A549 treated with RU486 at 1 μM for 4 hours (cell line): ENCODE measurements around the gene KIF15. TPM values are rescaled to one million over a fixed set of nuclear protein-coding genes. Genes with fewer than 3 reads are reported as not detected.

Source experiments
- total RNA-seq: library from RNA; stranded (reverse); fragments of 200-300 nt; extraction: Qiagen RNA extraction; gene quantifications from 5 replicates; pipeline ENCODE4 v1.2.3, GENCODE V29; 2022; ENCODE audit warnings: low read depth

Gene KIF15
- 8.0 to 12.3 TPM (median 9.3 TPM) in 5 replicates for total RNA-seq

DNA sequence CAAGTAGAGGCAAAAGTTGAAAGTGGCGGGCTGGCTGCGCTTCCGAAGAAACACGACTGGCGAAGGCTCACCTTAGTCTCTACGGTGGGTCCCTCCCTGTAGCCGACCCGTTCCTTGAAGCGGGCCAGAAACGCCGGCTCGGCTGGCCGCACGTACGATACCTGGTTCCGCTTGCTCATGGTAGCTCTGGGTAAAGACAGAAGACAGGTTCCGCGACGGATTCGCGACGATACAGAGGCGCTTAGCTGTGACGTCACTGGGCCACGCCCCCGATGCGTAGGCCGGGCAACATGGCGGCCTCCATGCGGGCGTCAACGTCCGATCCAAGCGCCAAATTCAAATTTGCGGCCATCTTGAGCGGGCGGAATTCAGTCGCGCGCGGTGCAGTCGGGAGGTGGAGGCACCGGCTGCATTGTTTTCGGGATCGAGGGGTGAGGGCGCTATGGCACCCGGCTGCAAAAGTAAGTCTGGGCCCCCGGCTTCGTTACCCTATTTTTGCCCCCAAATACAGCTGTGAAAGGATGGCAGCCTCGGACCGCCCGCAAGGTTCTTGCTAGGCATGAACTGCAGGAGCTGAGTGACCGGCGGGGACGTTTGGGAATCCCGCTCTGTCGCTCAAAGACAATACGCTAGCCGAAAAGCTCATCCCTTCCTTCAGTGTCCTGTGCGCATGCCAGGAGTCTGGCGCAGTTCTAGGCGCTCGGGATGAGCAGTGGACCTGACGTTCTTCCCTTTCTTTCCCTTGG, at the start of gene KIF15, which contains the start of gene KIAA1143:
Gene KIF15, plus strand, starts transcription at position 371 of the 746 bp plus-strand sequence. Its CDS starts 72 bp downstream, at position 443.
Gene KIAA1143, minus strand, starts transcription at position 196 of the 746 bp plus-strand sequence. Its CDS starts 17 bp downstream, at position 179.

GRCh38 chr3:44712455-44713075, 49.0 kb upstream of the KIF15 start, which contains the start of gene ZNF502:
TSS of gene ZNF502 (plus strand) at chr3:44712660. CDS start at chr3:44720262, 7,602 bp downstream.

DNA sequence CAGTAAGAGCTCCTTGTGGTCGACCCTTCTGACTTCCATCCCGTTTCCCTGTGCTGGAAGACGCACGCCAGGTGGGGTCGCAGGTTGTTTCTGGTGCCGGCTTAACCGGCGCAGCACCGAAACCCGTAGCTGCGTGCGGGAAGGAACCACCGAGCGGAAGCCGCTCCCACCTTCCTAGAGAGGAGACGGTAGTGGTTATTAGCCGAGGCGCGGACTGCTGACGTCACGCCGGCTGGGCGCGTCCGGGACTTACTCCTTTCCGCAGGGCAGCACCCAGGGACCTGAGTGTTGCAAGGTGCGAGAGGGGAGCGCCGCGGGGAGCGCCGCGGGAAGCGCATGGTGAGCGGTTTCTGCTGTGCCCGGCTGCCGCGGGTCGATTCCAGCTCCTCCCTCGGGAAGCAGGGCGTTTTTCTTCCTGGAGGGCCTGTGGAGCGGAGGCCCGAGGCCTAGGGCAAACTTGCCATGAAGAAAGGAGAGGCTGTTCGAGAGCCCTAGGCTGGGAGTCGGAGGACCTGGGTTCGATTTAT, 32.1 kb upstream of the KIF15 start, which contains the start of gene ZNF501:
Gene ZNF501, plus strand, starts transcription at position 252 of the 527 bp plus-strand sequence. CDS start 4,787 bp downstream, outside the sequence.

DNA sequence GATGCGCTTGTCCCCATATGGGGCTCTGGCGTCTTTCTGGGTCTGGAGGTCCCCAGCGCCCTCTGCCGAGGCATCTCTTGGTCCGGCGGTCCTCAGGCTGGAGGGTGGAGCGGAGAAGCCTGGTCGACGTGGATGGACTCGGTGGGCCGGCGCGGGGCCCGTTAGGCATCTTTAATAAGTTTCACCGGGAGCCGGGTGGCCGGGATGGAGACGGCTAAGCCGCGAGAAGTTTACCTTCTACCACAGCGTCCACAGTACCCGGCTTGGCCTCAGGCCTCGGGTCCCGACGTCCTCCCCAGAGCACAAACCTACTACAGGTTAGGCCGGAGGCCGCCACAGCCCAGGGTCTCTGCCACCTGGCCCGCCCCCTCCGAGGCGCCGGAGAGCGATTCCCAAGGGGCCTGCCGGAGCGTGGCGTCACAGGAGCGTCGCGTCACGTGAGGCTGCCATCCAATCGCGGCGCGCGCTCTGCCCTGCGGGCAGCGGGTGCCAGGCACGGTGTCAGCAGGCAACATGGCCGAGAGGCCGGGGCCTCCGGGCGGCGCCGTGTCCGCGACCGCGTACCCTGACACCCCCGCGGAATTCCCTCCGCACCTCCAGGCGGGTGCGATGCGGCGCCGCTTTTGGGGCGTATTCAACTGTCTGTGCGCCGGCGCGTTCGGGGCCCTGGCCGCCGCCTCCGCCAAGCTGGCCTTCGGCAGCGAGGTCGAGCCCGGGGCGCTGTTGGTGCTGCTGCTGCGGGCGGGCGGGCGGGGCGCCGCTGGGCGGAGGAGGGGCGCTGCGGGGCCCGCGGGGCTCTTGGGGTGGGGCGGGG, 100.0 kb downstream of the KIF15 start, which contains the start of gene TMEM42:
Gene TMEM42, plus strand, starts transcription at position 501 of the 814 bp plus-strand sequence. Its CDS starts 13 bp downstream, at position 514.

DNA sequence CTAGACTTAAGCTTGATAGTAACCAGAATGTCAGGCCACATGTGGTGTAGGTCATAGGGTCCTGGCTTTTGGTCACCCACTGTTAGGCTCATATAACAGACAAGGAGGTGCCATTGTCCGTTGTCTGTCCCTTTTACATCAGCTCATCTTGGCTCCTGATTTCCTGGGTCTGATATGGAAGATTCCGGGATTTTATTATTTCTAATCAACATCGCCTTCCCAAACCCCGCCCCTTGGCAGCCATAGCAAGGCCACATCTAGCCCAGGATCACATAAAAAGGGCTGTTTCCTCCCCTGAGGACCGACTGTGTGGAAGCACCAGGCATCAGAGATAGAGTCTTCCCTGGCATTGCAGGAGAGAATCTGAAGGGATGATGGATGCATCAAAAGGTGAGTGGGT, 112.7 kb downstream of the KIF15 start, which contains the start of gene TGM4:
Gene TGM4, plus strand, starts transcription at position 301 of the 400 bp plus-strand sequence. Its CDS starts 71 bp downstream, at position 372.

Other genes with a start within 250 kb of the KIF15 start
- gene ZKSCAN7, start 206.6 kb upstream of the KIF15 start, total RNA-seq = not detected in 5 replicates
- gene ZNF660, start 176.8 kb upstream of the KIF15 start, total RNA-seq = not detected in 5 replicates
- gene ZNF197, start 136.8 kb upstream of the KIF15 start, total RNA-seq = 0.90 to 2.1 TPM (median 1.9 TPM) in 5 replicates
- 4.7 to 7.3 TPM (median 5.4 TPM) in 5 replicates for gene ZNF35, start 113.1 kb upstream of the KIF15 start, total RNA-seq
- gene ZNF502, start 49.1 kb upstream of the KIF15 start, total RNA-seq = 1.3 to 2.2 TPM (median 1.4 TPM) in 5 replicates
- gene ZNF501, start 32.2 kb upstream of the KIF15 start, total RNA-seq = not detected in 5 replicates
- 12.9 to 19.6 TPM (median 14.7 TPM) in 5 replicates for gene KIAA1143, start 175 bp upstream of the KIF15 start, total RNA-seq
- 6.5 to 11.1 TPM (median 10.6 TPM) in 5 replicates for gene TMEM42, start 100.1 kb downstream of the KIF15 start, total RNA-seq
- gene TGM4, start 112.8 kb downstream of the KIF15 start, total RNA-seq = 0.10 to 0.17 TPM in 2 of 5 replicates, not detected in the others
- gene ZDHHC3, start 214.4 kb downstream of the KIF15 start, total RNA-seq = 35.4 to 41.7 TPM (median 38.3 TPM) in 5 replicates
- gene EXOSC7, start 214.4 kb downstream of the KIF15 start, total RNA-seq = 43.0 to 50.3 TPM (median 48.4 TPM) in 5 replicates